Measurements from ENCODE around the gene CCDC169.

DNA sequence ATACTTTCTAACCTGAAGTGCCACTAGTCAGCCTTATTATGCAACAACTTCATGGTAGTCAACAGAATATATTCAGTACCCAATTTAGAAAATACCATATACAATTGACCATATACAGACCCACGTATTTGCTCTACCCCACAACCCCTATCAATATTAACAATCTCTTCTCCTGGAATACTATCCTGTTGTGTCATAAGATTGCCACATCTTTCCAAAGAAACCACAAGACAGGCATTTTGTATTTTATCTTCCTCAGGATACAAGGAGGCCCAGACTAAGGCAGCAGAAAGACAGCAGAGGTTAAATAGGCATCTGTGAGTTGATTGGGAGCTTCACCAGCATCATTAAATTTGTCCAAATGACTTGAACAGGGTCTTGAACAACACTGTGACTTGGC is 44.1 kb upstream of the CCDC169 start:
- TF ChIP-seq POLR2A (IDR thresholded peaks at IDR 0.05; ENCODE audit: insufficient read depth in 1 of 2, low read depth in 2 of 2, low read length in 2 of 2) (no peak), CEBPZ (IDR thresholded peaks at IDR 0.05; ENCODE audit: low read length) (no peak), ZNF598 (CRISPR knock-in tag; IDR thresholded peaks at IDR 0.05; ENCODE audit: borderline replicate concordance) (no peak), ETV6 (CRISPR knock-in tag; conservative IDR thresholded peaks at IDR 0.05) (no peak), ZNF138 (CRISPR knock-in tag; IDR thresholded peaks at IDR 0.05; ENCODE audit: low read depth) (no peak), NCOA1 (CRISPR knock-in tag; IDR thresholded peaks at IDR 0.05) (no peak), EZH2 (conservative IDR thresholded peaks at IDR 0.05; ENCODE audit: low read depth, low read length) (no peak), CENPBD1 (CRISPR knock-in tag; IDR thresholded peaks at IDR 0.05; ENCODE audit: borderline replicate concordance, low read depth) (no peak)
- TF ChIP-seq, protein P1, sequence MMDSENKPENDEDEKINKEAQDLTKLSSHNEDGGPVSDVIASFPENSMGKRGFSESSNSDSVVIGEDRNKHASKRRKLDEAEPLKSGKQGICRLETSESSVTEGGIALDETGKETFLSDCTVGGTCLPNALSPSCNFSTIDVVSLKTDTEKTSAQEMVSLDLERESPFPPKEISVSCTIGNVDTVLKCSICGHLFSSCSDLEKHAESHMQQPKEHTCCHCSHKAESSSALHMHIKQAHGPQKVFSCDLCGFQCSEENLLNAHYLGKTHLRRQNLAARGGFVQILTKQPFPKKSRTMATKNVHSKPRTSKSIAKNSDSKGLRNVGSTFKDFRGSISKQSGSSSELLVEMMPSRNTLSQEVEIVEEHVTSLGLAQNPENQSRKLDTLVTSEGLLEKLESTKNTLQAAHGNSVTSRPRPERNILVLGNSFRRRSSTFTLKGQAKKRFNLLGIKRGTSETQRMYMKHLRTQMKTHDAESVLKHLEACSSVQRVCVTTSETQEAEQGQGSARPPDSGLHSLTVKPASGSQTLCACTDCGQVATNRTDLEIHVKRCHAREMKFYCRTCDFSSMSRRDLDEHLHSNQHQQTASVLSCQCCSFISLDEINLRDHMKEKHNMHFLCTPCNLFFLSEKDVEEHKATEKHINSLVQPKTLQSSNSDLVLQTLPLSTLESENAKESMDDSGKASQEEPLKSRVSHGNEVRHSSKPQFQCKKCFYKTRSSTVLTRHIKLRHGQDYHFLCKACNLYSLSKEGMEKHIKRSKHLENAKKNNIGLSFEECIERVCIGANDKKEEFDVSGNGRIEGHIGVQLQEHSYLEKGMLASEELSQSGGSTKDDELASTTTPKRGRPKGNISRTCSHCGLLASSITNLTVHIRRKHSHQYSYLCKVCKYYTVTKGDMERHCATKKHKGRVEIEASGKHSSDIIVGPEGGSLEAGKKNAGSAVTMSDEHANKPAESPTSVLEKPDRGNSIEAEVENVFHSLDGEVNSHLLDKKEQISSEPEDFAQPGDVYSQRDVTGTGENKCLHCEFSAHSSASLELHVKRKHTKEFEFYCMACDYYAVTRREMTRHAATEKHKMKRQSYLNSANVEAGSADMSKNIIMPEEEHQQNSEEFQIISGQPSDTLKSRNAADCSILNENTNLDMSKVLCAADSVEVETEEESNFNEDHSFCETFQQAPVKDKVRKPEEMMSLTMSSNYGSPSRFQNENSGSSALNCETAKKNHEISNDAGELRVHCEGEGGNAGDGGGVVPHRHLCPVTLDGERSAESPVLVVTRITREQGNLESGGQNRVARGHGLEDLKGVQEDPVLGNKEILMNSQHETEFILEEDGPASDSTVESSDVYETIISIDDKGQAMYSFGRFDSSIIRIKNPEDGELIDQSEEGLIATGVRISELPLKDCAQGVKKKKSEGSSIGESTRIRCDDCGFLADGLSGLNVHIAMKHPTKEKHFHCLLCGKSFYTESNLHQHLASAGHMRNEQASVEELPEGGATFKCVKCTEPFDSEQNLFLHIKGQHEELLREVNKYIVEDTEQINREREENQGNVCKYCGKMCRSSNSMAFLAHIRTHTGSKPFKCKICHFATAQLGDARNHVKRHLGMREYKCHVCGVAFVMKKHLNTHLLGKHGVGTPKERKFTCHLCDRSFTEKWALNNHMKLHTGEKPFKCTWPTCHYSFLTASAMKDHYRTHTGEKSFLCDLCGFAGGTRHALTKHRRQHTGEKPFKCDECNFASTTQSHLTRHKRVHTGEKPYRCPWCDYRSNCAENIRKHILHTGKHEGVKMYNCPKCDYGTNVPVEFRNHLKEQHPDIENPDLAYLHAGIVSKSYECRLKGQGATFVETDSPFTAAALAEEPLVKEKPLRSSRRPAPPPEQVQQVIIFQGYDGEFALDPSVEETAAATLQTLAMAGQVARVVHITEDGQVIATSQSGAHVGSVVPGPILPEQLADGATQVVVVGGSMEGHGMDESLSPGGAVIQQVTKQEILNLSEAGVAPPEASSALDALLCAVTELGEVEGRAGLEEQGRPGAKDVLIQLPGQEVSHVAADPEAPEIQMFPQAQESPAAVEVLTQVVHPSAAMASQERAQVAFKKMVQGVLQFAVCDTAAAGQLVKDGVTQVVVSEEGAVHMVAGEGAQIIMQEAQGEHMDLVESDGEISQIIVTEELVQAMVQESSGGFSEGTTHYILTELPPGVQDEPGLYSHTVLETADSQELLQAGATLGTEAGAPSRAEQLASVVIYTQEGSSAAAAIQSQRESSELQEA (CRISPR knock-in tag; IDR thresholded peaks at IDR 0.05; ENCODE audit: not compliant biosample characterization), result no peak
- TF ChIP-seq, protein P2, sequence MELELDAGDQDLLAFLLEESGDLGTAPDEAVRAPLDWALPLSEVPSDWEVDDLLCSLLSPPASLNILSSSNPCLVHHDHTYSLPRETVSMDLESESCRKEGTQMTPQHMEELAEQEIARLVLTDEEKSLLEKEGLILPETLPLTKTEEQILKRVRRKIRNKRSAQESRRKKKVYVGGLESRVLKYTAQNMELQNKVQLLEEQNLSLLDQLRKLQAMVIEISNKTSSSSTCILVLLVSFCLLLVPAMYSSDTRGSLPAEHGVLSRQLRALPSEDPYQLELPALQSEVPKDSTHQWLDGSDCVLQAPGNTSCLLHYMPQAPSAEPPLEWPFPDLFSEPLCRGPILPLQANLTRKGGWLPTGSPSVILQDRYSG (CRISPR knock-in tag; IDR thresholded peaks at IDR 0.05), result no peak
- TF ChIP-seq, protein P3, sequence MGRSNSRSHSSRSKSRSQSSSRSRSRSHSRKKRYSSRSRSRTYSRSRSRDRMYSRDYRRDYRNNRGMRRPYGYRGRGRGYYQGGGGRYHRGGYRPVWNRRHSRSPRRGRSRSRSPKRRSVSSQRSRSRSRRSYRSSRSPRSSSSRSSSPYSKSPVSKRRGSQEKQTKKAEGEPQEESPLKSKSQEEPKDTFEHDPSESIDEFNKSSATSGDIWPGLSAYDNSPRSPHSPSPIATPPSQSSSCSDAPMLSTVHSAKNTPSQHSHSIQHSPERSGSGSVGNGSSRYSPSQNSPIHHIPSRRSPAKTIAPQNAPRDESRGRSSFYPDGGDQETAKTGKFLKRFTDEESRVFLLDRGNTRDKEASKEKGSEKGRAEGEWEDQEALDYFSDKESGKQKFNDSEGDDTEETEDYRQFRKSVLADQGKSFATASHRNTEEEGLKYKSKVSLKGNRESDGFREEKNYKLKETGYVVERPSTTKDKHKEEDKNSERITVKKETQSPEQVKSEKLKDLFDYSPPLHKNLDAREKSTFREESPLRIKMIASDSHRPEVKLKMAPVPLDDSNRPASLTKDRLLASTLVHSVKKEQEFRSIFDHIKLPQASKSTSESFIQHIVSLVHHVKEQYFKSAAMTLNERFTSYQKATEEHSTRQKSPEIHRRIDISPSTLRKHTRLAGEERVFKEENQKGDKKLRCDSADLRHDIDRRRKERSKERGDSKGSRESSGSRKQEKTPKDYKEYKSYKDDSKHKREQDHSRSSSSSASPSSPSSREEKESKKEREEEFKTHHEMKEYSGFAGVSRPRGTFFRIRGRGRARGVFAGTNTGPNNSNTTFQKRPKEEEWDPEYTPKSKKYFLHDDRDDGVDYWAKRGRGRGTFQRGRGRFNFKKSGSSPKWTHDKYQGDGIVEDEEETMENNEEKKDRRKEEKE (IDR thresholded peaks at IDR 0.05), result no peak
